ENCODE results near the gene CLCN4.

CLCN4 gene

DNA sequence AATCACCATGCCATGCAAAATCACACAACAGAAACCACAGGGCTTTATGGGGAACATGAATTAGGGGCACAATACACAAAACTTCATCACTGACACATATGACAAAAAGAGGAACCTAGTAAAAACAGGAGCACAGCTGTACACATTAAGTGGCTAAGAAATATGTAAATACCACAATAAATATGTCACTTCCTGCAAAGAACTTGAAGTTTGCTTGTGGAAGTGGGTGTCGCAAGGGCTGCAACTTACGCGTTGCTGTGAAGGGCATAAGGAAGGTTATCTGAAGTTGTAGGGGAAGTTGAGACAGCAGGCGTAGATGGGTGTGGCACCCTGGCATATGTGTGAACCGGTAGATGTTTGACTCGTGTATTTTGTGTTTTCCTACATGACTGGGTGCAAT is 42.4 kb downstream of the CLCN4 start:
- DNase-seq, result no peak

GRCh38 chrX:10203617-10204016 is 46.8 kb downstream of the CLCN4 start:
- DNase-seq, result no peak

DNA sequence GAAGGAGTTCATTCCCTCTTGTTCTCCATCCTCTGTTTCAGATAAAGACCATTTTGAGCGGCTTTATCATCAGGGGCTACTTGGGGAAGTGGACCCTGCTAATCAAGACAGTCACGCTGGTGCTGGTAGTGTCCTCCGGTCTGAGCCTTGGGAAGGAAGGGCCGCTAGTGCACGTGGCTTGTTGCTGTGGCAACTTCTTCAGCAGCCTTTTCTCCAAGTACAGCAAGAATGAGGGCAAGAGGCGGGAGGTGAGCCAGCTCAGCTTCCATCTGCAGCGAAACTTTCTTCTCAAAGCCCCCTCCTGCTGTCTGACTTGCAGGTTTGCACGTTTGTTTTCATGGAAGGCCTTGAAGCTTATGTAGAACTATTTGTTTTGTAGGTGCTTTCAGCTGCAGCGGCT is 49.5 kb downstream of the CLCN4 start:
- no peak for DNase-seq

DNA sequence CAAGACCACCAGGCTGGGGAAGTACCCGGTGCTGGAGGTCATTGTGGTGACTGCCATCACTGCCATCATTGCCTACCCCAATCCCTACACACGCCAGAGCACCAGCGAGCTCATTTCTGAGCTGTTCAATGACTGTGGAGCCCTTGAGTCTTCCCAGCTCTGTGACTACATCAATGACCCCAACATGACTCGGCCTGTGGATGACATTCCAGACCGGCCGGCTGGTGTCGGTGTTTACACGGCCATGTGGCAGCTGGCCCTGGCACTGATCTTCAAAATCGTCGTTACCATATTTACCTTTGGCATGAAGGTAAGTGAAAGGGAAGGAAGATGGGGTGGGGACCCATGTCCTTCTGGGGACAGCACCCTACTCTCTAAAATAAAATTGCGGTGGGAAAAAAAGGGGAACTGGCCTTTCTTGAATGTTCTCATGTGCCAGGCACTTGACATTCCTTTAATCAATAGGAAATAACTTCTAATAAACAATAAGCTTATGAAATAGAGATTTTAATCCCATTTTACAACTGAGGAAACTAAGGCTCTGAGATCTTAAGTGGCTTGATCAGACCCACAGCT is 51.6 kb downstream of the CLCN4 start:
- DNase-seq, result no peak

- no peak for DNase-seq
Measured at GRCh38 chrX:10208953-10209352, 52.2 kb downstream of the CLCN4 start.

DNA sequence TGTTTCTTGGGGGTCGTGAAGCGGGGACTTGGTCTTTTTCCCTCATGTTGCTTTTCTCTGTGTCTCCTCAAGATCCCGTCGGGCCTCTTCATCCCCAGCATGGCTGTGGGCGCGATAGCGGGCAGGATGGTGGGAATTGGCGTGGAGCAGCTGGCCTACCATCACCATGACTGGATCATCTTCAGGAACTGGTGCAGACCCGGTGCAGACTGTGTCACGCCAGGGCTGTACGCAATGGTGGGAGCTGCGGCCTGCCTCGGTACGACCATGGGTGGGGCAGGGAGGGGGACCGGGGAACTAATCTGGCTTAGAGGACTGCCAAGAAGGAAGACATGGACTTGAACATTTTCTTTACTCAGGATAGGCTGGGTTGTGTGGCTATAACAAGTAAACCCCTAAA is 55.6 kb downstream of the CLCN4 start:
- DNase-seq, result no peak

DNA sequence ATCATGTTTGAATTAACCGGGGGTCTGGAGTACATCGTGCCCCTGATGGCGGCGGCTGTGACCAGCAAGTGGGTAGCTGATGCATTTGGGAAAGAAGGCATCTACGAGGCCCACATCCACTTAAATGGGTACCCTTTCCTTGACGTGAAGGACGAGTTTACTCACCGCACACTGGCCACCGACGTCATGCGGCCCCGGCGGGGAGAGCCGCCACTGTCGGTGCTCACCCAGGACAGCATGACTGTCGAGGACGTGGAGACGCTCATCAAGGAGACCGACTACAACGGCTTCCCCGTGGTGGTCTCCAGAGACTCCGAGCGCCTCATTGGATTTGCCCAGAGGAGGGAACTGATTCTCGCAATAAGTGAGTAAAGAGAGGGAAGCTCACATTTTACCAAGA is 56.9 kb downstream of the CLCN4 start:
- DNase-seq, result no peak

DNA sequence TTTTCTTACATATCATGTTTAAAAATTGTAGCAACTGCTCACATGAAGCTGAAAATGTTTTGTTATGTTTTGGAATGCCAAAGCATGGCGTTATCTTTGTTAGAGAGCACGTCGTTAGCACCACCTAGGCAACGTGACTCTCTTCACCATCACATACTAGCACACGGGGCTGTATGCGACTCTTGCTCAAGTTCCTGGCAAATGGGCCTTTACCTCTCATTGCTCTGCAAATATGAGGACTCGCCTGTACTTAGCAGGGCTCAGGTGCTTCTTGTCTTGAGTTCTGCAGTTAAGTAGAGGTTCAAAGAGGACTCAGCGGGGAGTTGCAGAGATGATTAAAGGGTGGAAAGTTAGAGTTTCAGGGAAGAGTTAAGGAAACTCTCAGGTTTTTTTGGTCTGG is 59.4 kb downstream of the CLCN4 start:
- no peak for DNase-seq

- DNase-seq, result no peak
Measured at GRCh38 chrX:10217198-10217597, 60.4 kb downstream of the CLCN4 start.

GRCh38 chrX:10221651-10222050 is 64.9 kb downstream of the CLCN4 start:
- DNase-seq, result no peak

DNA sequence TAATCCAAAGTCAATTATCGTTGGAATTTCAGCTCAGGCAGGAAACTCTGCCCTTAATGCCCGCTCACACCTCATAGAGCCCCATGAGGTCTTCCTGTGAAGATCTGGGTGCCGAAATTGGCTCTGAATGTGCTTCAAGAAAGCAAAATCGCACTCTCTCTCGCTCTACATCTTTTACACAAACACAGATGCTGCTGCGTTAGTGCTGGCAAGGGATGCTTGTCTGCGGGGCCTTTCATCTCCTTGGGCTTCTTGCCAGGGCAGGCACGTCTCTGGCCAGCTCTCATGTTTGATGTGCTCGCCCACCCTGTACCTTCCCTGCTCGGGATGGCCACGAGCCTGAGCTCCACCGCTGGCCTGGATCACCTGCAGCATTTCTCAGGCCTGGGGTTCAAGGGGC is 66.5 kb downstream of the CLCN4 start:
- no peak for DNase-seq

- no peak for DNase-seq
Measured at GRCh38 chrX:10223781-10224180, 67.0 kb downstream of the CLCN4 start.

DNA sequence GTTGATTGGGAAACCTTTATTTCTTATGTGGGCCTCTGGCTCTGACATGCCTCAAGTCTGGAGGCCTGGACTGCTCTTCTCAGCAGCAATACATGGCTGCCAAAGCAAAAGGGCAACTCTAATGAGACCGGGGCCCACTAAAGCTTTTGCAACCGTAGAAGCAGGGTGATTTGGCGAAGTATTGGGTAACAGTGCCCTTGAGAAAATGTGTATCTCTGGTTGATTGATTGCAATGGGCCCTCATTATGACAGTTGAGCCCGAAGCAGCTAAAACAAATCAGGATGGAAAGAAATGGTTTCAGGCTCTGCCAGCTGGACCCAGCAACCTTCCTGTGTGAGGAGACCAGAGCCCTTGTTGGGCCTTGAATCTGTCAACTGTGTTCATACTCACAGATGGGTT is 73.4 kb downstream of the CLCN4 start:
- DNase-seq, result no peak

DNA sequence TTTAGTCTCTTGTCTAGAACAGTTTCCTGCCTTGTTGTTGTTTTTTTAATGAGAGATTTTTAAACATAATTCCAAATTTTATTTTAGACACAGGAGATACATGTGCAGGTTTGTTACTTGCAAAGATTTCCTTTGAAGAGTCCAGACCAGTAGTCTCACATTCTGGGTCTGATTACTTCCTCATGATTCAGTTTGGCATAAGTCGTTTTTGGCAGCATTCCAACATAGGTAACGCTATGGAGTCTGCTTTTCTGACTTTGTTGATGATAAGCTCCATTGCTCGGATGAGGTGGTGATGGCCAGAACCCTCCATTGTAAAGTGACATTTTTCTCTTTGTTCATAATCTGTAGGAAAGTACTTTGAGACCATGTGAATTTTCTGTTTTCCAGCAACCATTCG is 74.7 kb downstream of the CLCN4 start:
- no peak for DNase-seq

GRCh38 chrX:10233173-10233572 is 76.4 kb downstream of the CLCN4 start:
- no peak for DNase-seq

DNA sequence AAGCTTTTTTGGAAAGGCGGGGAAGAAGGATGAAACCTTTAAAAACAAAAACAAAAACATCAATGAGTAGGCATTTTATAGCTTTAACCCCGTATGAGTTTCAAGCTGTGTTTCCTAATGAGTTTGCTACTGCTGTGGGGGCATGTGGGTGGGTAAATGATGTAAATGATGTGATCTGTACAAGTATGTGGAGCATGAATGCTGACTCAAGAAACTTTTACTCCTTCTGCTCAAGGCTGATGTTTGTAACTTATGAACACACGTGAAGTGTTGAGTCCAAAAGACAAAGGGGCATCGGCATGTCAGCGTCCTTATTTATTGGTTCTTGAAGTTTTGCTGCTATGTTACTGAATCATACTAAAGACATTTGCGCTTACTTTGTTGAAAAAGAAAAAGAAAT is 76.9 kb downstream of the CLCN4 start:
- no peak for DNase-seq

DNA sequence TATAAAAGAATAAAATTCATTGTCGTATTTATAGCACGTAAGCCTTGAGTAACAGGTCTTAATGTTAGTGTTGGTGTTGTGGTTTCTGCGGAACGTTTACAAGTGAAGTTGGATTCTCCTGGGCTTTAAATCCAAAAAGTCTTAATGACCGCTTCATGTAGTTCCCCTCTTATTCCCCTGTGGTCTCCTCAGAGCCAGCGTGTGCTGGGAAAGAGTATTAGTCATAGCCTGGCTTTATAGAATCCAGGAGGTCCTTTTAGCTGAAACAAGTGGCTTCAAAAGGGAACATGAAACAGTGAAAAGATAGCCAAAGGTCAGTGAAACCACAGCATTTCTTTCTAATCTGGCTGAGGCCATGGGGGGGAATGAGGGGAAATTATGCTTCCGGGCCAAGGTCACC is 79.1 kb downstream of the CLCN4 start:
- no peak for DNase-seq

DNA sequence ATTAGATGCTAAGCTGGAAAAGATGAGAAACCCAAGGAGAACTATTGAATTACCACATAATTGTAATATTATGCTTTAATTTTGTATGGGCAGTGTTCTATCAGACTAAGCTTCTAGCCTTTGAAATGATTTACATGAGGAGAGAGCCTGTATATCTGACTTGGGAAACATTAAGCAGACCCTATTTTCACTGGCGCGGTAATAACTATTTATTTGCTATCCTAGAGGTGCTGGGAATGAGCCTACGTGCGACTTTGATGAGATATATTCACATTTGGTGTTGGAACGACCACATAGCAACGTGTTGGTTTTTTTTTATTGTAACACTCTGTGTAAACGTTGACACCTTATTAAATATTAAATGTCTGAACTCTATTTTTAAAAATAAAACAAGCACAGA is 80.5 kb downstream of the CLCN4 start:
- no peak for DNase-seq

DNA sequence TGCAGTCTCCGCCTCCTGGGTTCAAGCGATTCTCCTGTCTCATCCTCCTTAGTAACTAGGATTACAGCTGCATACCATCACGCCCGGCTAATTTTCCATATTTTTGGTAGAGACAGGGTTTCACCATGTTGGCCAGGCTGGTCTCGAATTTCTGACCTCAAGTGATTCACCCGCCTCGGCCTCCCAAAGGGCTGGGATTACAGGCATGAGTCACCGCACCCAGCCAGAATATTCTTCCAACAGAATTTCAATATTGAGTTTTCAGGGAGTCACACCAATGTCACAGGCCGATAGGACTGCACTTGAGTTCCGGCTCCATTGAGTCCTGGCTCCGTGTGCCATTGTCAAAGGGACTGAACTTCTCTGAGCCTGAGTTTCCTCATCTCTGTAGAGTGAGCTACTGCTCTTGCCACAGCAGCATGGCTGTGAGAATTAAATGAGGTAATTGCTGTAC is 82.9 kb downstream of the CLCN4 start:
- DNase-seq, result no peak

DNA sequence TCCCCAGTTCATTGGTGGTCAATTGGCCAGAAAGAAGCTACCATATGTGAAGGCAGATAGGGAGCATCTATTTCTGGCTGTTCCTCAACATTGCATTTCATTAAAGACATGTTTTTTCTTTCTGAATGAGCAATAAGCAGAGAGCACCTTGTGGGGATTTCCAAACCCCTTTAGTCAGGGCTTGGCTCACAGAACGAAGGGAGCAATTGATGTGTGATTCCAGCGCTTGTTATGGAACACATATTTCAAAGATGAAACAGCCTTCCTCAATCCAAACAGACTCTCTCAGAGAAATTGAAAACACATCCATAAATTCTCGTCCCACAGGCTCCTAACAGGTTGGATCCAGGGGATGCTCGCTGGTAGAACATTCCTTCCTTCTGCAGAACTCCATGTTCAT is 84.1 kb downstream of the CLCN4 start:
- DNase-seq, result no peak

GRCh38 chrX:10242026-10242425 is 85.3 kb downstream of the CLCN4 start:
- no peak for DNase-seq

- no peak for DNase-seq
Measured at GRCh38 chrX:10243106-10243505, 86.3 kb downstream of the CLCN4 start.

- DNase-seq, result no peak
Measured at GRCh38 chrX:10244915-10245622, 88.3 kb downstream of the CLCN4 start.

- no peak for DNase-seq
Measured at GRCh38 chrX:10245886-10246285, 89.1 kb downstream of the CLCN4 start.

DNA sequence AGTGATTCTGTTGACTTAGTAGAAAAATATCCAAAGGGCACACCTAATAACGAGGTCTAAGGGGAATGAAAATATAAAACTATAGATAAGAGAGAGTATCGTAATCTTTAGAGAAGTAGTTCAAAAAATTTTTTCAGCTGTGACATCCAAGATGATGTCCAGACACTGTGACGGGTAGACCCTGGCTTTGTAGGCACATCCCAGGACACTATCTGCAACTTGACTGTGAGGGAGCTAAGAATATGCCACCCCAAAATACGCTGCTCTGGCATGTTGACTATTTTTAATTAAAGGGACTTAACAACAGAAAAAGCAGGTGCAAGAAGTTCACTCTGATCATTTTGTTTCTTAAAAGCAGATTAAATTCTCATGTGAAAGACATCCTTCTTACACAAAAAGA is 89.5 kb downstream of the CLCN4 start:
- no peak for DNase-seq
